22Rv1 (cell line): Measurements from ENCODE around the gene C1orf159.
"Not testable (repeated sequence)": the region's sequence is repeated elsewhere in the genome, so short reads cannot be mapped to it uniquely, and the experiment has no call there.

Experiments
- H3K27ac ChIP-seq: fragments of 450-650 bp; 2 replicates; pipeline ENCODE4 v1.5.1; 2017
- CTCF ChIP-seq: fragments of 450-650 bp; IDR thresholded peaks from 2 replicates; pipeline ENCODE4 v1.5.1; 2017; ENCODE audit warnings: mild to moderate bottlenecking
- ZFX ChIP-seq: fragments of 450-650 bp; IDR thresholded peaks from 2 replicates; pipeline ENCODE4 v1.6.1; 2017; ENCODE audit warnings: antibody characterized with exemption, borderline replicate concordance

The C1orf159 gene

GRCh38 chr1:1100296-1100695 lies 15.6 kb downstream of the C1orf159 start:
- TF ChIP-seq CTCF (no peak), ZFX (no peak)
- no peak overlapping the region for H3K27ac ChIP-seq

GRCh38 chr1:1099506-1100183 lies 16.2 kb downstream of the C1orf159 start:
- no peak overlapping the region for H3K27ac ChIP-seq
- TF ChIP-seq CTCF (no peak), ZFX (no peak)

GRCh38 chr1:1098681-1099421 lies 17.0 kb downstream of the C1orf159 start:
- H3K27ac ChIP-seq: no peak overlapping the region
- TF ChIP-seq CTCF (no peak), ZFX (no peak)

GRCh38 chr1:1096136-1096535 lies 19.8 kb downstream of the C1orf159 start:
- H3K27ac ChIP-seq: not testable (repeated sequence)

- H3K27ac ChIP-seq: no peak overlapping the region
- TF ChIP-seq CTCF (no peak), ZFX (no peak)
These were observed 20.9 kb downstream of the C1orf159 start for GRCh38 chr1:1094981-1095380.

- H3K27ac ChIP-seq: no peak overlapping the region
- no peak for TF ChIP-seq CTCF
- TF ChIP-seq ZFX: no peak
These were observed 22.3 kb downstream of the C1orf159 start for GRCh38 chr1:1093610-1093943.

GRCh38 chr1:1092894-1093609 lies 22.8 kb downstream of the C1orf159 start:
- H3K27ac ChIP-seq: no peak overlapping the region

More at GRCh38 chr1:1092894-1093609, 22.8 kb downstream of the C1orf159 start:
- no peak for TF ChIP-seq ZFX
- no peak for TF ChIP-seq CTCF
